HG02885 (cell line): ENCODE results near the gene FOLR2.
"Not testable (repeated sequence)": the region's sequence is repeated elsewhere in the genome, so short reads cannot be mapped to it uniquely, and the experiment has no call there.

Experiments
- ATAC-seq: cut with Tn5 transposase; IDR thresholded peaks from one replicate; pipeline ENCODE4 v1.9.1; 2021; ENCODE audit warnings: mild to moderate bottlenecking; ENCODE audit not compliant: unreplicated experiment, poor library complexity

FOLR2 gene

GRCh38 chr11:72265951-72266350 is 49.4 kb downstream of the FOLR2 start:
- ATAC-seq = no peak

- ATAC-seq = not testable (repeated sequence)
Observed at GRCh38 chr11:72266960-72267359, 50.4 kb downstream of the FOLR2 start.

DNA sequence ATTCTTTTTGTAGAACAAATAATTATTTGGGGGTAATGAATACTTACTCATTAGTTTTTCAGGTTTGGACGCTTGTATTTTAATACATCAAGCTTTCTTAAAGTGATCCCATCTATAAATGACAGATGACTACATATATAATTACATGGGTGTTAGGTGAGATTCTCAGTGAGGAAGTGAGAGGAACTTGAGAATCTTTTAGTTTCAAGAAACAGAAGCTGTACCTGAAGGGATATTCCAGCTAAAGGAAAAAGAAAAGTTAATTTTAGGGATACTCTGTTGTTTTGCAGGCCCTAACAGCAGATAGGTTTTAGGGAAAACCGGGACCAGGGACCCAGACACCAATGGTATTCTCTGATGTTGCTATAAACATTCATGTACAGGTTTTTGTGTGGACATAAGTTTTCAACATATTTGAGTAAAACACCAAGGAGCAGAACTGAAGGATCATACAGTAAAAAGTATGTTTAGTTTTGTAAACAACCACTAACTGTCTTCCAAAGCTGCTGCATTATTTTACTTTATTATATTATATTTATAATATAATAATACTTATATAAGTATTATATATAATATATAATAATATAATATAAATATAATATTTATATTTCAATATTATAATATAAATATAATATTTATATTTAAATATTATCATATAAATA is 51.5 kb downstream of the FOLR2 start:
- ATAC-seq = no peak
